GM12878 (cell line): Measurements from ENCODE around the gene MMP24. TPM values are rescaled to one million over a fixed set of nuclear protein-coding genes. Genes with fewer than 3 reads are reported as not detected.
"Not testable (repeated sequence)": the region's sequence is repeated elsewhere in the genome, so short reads cannot be mapped to it uniquely, and the experiment has no call there.

ENCODE experiments used
- ATAC-seq: fragments of 200-7000 bp; cut with Tn5 transposase; 3 replicates; pipeline ENCODE4 v1.9.1; 2020; ENCODE audit warnings: mild to moderate bottlenecking, moderate library complexity
- BruUV-seq: library from RNA; stranded (reverse); fragments of 400-500 nt; replicated peaks from 2 replicates; lab custom pipeline; 2021; lab: Mats Ljungman, UMichigan
- CTCF ChIA-PET: fragments of 300-600 bp; sonication (Branson Sonifier 250); formaldehyde crosslinking; extraction: SDS; loops from one replicate; lab custom pipeline; 2021; ENCODE audit warnings: inconsistent platforms; lab: Yijun Ruan, JAX
- POLR2A ChIA-PET: fragments of 350-600 bp; formaldehyde crosslinking; extraction: SDS; loops from one replicate; lab custom pipeline; 2021; ENCODE audit warnings: inconsistent platforms; lab: Charles Lee
- RAD21 ChIA-PET: fragments of 300-600 bp; sonication (Branson Sonifier 250); formaldehyde crosslinking; loops from one replicate; lab custom pipeline; 2023; ENCODE audit warnings: antibody characterized with exemption; ENCODE audit not compliant: unreplicated experiment; lab: Charles Lee
- SMC1A ChIA-PET: fragments of 300-600 bp; sonication (Branson Sonifier 250); formaldehyde crosslinking; loops from one replicate; lab custom pipeline; 2023; ENCODE audit not compliant: unreplicated experiment, uncharacterized antibody; lab: Charles Lee
- DNase-seq: peaks from one replicate; pipeline ENCODE4 v3.0.0-alpha.2; 2011; ENCODE audit warnings: low read depth, low spot score
- FAIRE-seq: peaks from 3 replicates; lab custom pipeline; 2011; peaks lifted over from hg19 to GRCh38; lab: Jason Lieb, UNC
- H2AFZ ChIP-seq: 2 replicates; pipeline ENCODE4 v1.6.0; 2011; ENCODE audit warnings: low read depth, low read length, control low read depth; ENCODE audit not compliant: control insufficient read depth
- H3K27ac ChIP-seq: 2 replicates; pipeline ENCODE4 v1.5.1; 2011; ENCODE audit warnings: control low read depth; ENCODE audit not compliant: control insufficient read depth, insufficient read depth
- H3K27me3 ChIP-seq, 2 experiments: replicated peaks in 1 of 2; 2 replicates each; pipeline versions ENCODE4 v1.6.0 to v1.6.1; 2011; ENCODE audit warnings: low read length in 1 of 2; ENCODE audit not compliant: control insufficient read depth in 2 of 2, insufficient read depth in 2 of 2
- H3K36me3 ChIP-seq, 2 experiments: 2 replicates each; pipeline ENCODE4 v1.5.1; 2011; ENCODE audit warnings: low read length in 1 of 2; ENCODE audit not compliant: control insufficient read depth in 2 of 2, insufficient read depth in 2 of 2
- H3K4me1 ChIP-seq: 2 replicates; pipeline ENCODE4 v1.6.1; 2011; ENCODE audit warnings: mild to moderate bottlenecking, low read length, moderate library complexity, mixed read lengths; ENCODE audit not compliant: control insufficient read depth, insufficient read depth
- H3K4me2 ChIP-seq: 2 replicates; pipeline ENCODE4 v1.6.0; 2011; ENCODE audit warnings: control low read depth; ENCODE audit not compliant: control insufficient read depth, insufficient read depth
- H3K4me3 ChIP-seq: fragments of 200-600 bp; sonication (generic); 2 replicates; pipeline ENCODE4 v1.5.1; 2016
- H3K79me2 ChIP-seq: 2 replicates; pipeline ENCODE4 v1.6.0; 2011; ENCODE audit warnings: low read length; ENCODE audit not compliant: control insufficient read depth, insufficient read depth
- H3K9ac ChIP-seq: 2 replicates; pipeline ENCODE4 v1.8.0; 2011; ENCODE audit warnings: low read length, control low read depth, mixed read lengths; ENCODE audit not compliant: control insufficient read depth, insufficient read depth
- H3K9me3 ChIP-seq: replicated peaks from 3 replicates; pipeline ENCODE4 v1.5.1; 2011; ENCODE audit warnings: mild to moderate bottlenecking, low read length; ENCODE audit not compliant: control insufficient read depth, insufficient read depth
- H4K20me1 ChIP-seq: 2 replicates; pipeline ENCODE4 v1.6.0; 2011; ENCODE audit not compliant: control insufficient read depth, insufficient read depth
- EP300 ChIP-seq, 2 experiments: fragments of 150-350 bp in 1 of 2; IDR thresholded peaks; 2 replicates each; pipeline ENCODE4 v1.6.1; 2011 to 2012; ENCODE audit warnings: low read depth in 2 of 2, low read length in 2 of 2, borderline replicate concordance in 1 of 2, improper control_type of control experiment in 1 of 2, inconsistent platforms in 1 of 2; ENCODE audit not compliant: control insufficient read depth in 1 of 2
- RUNX3 ChIP-seq: IDR thresholded peaks from 2 replicates; pipeline ENCODE4 v1.6.1; 2012; ENCODE audit warnings: low read length, inconsistent platforms
- TCF7 ChIP-seq: IDR thresholded peaks from 2 replicates; pipeline ENCODE4 v1.6.1; 2014; ENCODE audit warnings: antibody characterized with exemption, borderline replicate concordance
- WGBS: methylation state at CpG from one replicate; pipeline ENCODE4 v1.1.6; 2016; ENCODE audit warnings: low lambda C conversion rate; ENCODE audit not compliant: insufficient replicate concordance, insufficient coverage; ENCODE audit errors: missing lambda C conversion rate; 5-methylcytosine and 5-hydroxymethylcytosine counted together
- in situ Hi-C: fragments of 300-500 bp; cut with MboI; formaldehyde crosslinking; loops from 9 replicates; pipeline ENCODE4 v1.14.3; 2018; ENCODE audit warnings: mixed read lengths
- intact Hi-C: fragments of 100-400 bp; cut with micrococcal nuclease; formaldehyde crosslinking; loops from one replicate; pipeline ENCODE4 v1.14.2; 2022; ENCODE audit not compliant: unreplicated experiment
- polyA plus RNA-seq, 11 experiments: library from polyadenylated mRNA; depleted of rRNA in 4 of 11; unstranded in 6 of 11; stranded (reverse) in 5 of 11; fragments of >200 nt; fragmentation: Nextera tagmentation in 4 of 11; fragmentation: Illumina TruSeq in 1 of 11; extraction: Ambion mirVana in 4 of 11; extraction: Trizol in 1 of 11; gene quantifications; 1 replicate in 1 of 11; 2 replicates in 10 of 11; pipeline versions ENCODE4 v1.2.1 to v1.2.3, GENCODE V29; 2011 to 2016; ENCODE audit warnings: inconsistent platforms in 2 of 11, missing spikeins in 2 of 11, low read depth in 1 of 11
- total RNA-seq, 4 experiments: library from RNA; depleted of rRNA in 3 of 4; stranded (reverse); fragments of >200 nt in 3 of 4; fragmentation: Illumina TruSeq in 1 of 4; extraction: Trizol in 1 of 4; gene quantifications; 2 replicates each; pipeline versions ENCODE4 v1.2.1 to v1.2.3, GENCODE V29; 2013 to 2021

Gene MMP24
- total and polyA plus RNA-seq, 10 of the 15 experiments (the other 5 are each of a cell fraction or from before 2014, with no cell fraction given), result 0.01 to 0.11 (median 0.04) TPM; not detected in 5

DNA sequence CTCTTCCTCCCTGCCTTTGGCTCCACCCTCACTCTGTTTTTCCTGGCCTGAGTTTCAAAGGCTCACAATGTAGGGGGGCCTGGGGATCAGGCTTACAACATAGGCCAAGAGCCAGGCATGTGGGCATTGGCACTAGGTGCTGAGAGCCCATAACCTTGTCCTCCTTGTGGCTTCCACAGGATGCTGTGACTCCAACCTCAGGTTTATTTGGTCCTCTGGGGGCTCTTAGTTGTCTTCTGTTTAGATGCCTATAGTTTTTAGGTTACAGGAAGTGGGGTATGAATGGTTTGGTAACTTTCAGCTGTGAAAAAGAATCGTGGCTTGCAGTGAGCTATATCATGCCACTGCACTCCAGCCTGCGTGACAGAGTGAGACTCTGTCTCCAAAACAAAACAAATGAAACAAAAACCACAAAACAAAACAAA lies 25.6 kb downstream of the MMP24 start:
- Histone ChIP-seq H3K27ac (peak overlapping the region; percentile 49), H3K4me3 (no peak overlapping the region), H3K4me2 (peak overlapping the region; percentile 31)
- ATAC-seq (peak; percentile 83), FAIRE-seq (peak; percentile 61)
- TF ChIP-seq TCF7, result no peak
- TF ChIP-seq RUNX3, result peak; percentile 73
- peak in 1 of 2 experiments; percentile 37; a peak in 1 of 4 replicates for TF ChIP-seq EP300 (IDR thresholded peaks at IDR 0.05; ENCODE audit: borderline replicate concordance in 1 of 2, control insufficient read depth in 1 of 2, low read depth in 2 of 2, low read length in 2 of 2)
- TF ChIP-seq, all 136 proteins: peak for 2
- ChIA-PET POLR2A (no interaction called here), RAD21 (interaction anchor here (1.4 kb wide), 1 partner anchor 107 kb away, joined by 4 read pairs; no protein-coding TSS in a partner anchor), SMC1A (interaction anchor here (1.2 kb wide), 1 partner anchor 12 kb away, joined by 3 read pairs; no protein-coding TSS in a partner anchor), CTCF (no interaction called here)
- intact Hi-C loops (no loop called here), in situ Hi-C loops (loop anchor here (25.0 kb wide), 1 partner anchor 415 kb away; the partner anchor contains the start of gene NCOA6)
- no peaks in the 10 kb centered on the region for H3K36me3 ChIP-seq
- DNase-seq, result peak; percentile 39
- no peaks in the 10 kb centered on the region for H4K20me1 ChIP-seq
- no peaks in the 10 kb centered on the region for H3K9me3 ChIP-seq
- BruUV-seq, result no TSS peak
- peaks cover 20% of the 10 kb centered on the region for H3K4me1 ChIP-seq
- peak overlapping the region; percentile 27 for H2AFZ ChIP-seq
- H3K27me3 ChIP-seq, result no peaks in the 10 kb centered on the region
- WGBS, result 0% methylated on average over 2 of the region's 2 CpGs
- no peaks in the 10 kb centered on the region for H3K79me2 ChIP-seq
- H3K9ac ChIP-seq, result no peak overlapping the region

- POLR2A ChIA-PET, intact Hi-C loops, H3K9me3 ChIP-seq, H3K4me2 ChIP-seq, H3K9ac ChIP-seq, H4K20me1 ChIP-seq, SMC1A ChIA-PET, H3K36me3 ChIP-seq, H3K4me3 ChIP-seq, H3K27me3 ChIP-seq, CTCF ChIA-PET, BruUV-seq, H3K79me2 ChIP-seq, ATAC-seq, FAIRE-seq, H2AFZ ChIP-seq, DNase-seq: not testable (repeated sequence)
- 100% methylated on average over 1 of the region's 2 CpGs for WGBS
- H3K4me1 ChIP-seq, result peaks cover 20% of the 10 kb centered on the region
- in situ Hi-C loops, result loop anchor here (25.0 kb wide), 1 partner anchor 415 kb away; the partner anchor contains the start of gene NCOA6
- RAD21 ChIA-PET, result interaction anchor here (1.4 kb wide), 1 partner anchor 108 kb away, joined by 4 read pairs; no protein-coding TSS in a partner anchor
- peak overlapping the region; percentile 54; the same call in 1 of the 2 replicates for H3K27ac ChIP-seq
Observed at GRCh38 chr20:35252598-35252997, 26.1 kb downstream of the MMP24 start.
